Measurements from ENCODE around the gene IRX6.

GRCh38 chr16:55297910-55298479 is 26.0 kb upstream of the IRX6 start:
- no peak for TF ChIP-seq POLR2A (IDR thresholded peaks at IDR 0.05)
- no peak for TF ChIP-seq CTCF (IDR thresholded peaks at IDR 0.05)
- TF ChIP-seq POLR2AphosphoS5 (IDR thresholded peaks at IDR 0.05) = no peak

Data from stomach (tissue), 4 donors.